NT2/D1 (cell line): ENCODE measurements around the gene ZFR2.
A peak's percentile ranks its signal among the peaks of the same experiment; 100 is the strongest.
"Not testable (repeated sequence)": the region's sequence is repeated elsewhere in the genome, so short reads cannot be mapped to it uniquely, and the experiment has no call there.

Experiments used
- DNase-seq: peaks from one replicate; pipeline ENCODE4 v3.0.0-alpha.2; 2011; ENCODE audit warnings: low read depth, low spot score
- H3K27me3 ChIP-seq: 2 replicates; pipeline ENCODE4 v1.6.0; 2011; ENCODE audit warnings: mild to moderate bottlenecking; ENCODE audit not compliant: insufficient read length, insufficient read depth
- H3K36me3 ChIP-seq: 2 replicates; pipeline ENCODE4 v1.6.1; 2011; ENCODE audit warnings: mild to moderate bottlenecking, low read length, mixed read lengths; ENCODE audit not compliant: insufficient read depth, insufficient read length
- H3K4me1 ChIP-seq: 2 replicates; pipeline ENCODE4 v1.5.1; 2011; ENCODE audit not compliant: insufficient read depth, insufficient read length
- H3K4me3 ChIP-seq: 2 replicates; pipeline ENCODE4 v1.5.1; 2011; ENCODE audit warnings: low read depth; ENCODE audit not compliant: insufficient read length
- H3K9ac ChIP-seq: 2 replicates; pipeline ENCODE4 v1.6.0; 2011; ENCODE audit warnings: low read depth; ENCODE audit not compliant: insufficient read length
- H3K9me3 ChIP-seq: 2 replicates; pipeline ENCODE4 v1.5.1; 2011; ENCODE audit warnings: mild to moderate bottlenecking, low read length; ENCODE audit not compliant: insufficient read depth
- SUZ12 ChIP-seq: IDR thresholded peaks from 2 replicates; pipeline ENCODE4 v1.6.1; 2011; ENCODE audit not compliant: insufficient read length, insufficient read depth; ENCODE audit errors: extremely low read depth
- YY1 ChIP-seq: IDR thresholded peaks from 2 replicates; pipeline ENCODE4 v1.6.1; 2011; ENCODE audit not compliant: insufficient read length, insufficient read depth
- ZNF274 ChIP-seq: IDR thresholded peaks from 2 replicates; pipeline ENCODE4 v1.6.1; 2011; ENCODE audit warnings: mild to moderate bottlenecking, low read depth, low read length

The ZFR2 gene

GRCh38 chr19:3890591-3890990, 21.8 kb upstream of the ZFR2 start:
- no peak overlapping the region for H3K4me3 ChIP-seq
- no peaks in the 10 kb centered on the region for H3K36me3 ChIP-seq
- H3K9ac ChIP-seq: no peak overlapping the region
- no peaks in the 10 kb centered on the region for H3K27me3 ChIP-seq
- H3K9me3 ChIP-seq: no peaks in the 10 kb centered on the region
- H3K4me1 ChIP-seq: peaks cover 8% of the 10 kb centered on the region
- TF ChIP-seq ZNF274: no peak
- no peak for DNase-seq

GRCh38 chr19:3882041-3882384, 13.2 kb upstream of the ZFR2 start:
- TF ChIP-seq ZNF274: no peak
- TF ChIP-seq SUZ12: no peak
- TF ChIP-seq YY1: no peak
- Histone ChIP-seq H3K4me1 (peaks cover 6% of the 10 kb centered on the region), H3K9ac (peak overlapping the region; percentile 78), H3K9me3 (no peaks in the 10 kb centered on the region), H3K27me3 (peaks cover 8% of the 10 kb centered on the region), H3K36me3 (no peaks in the 10 kb centered on the region), H3K4me3 (peak overlapping the region; percentile 39)
- no peak for DNase-seq

GRCh38 chr19:3881272-3882040, 12.6 kb upstream of the ZFR2 start:
- Histone ChIP-seq H3K4me1 (peaks cover 6% of the 10 kb centered on the region), H3K4me3 (peak overlapping the region; percentile 64), H3K9me3 (no peaks in the 10 kb centered on the region), H3K27me3 (peaks cover 8% of the 10 kb centered on the region), H3K36me3 (no peaks in the 10 kb centered on the region), H3K9ac (peak overlapping the region; percentile 78)
- no peak for DNase-seq
- TF ChIP-seq ZNF274: no peak
- TF ChIP-seq SUZ12: no peak
- no peak for TF ChIP-seq YY1

- H3K4me3 ChIP-seq: peak within 1 kb of the TSS; percentile 64
- peaks cover 4% of the 10 kb centered on the region for H3K4me1 ChIP-seq
- peaks cover 8% of the 10 kb centered on the region for H3K27me3 ChIP-seq
- peak within 1 kb of the TSS; percentile 78 for H3K9ac ChIP-seq
- H3K36me3 ChIP-seq: no peaks in the 10 kb centered on the region
- peak; percentile 59 for DNase-seq
- TF ChIP-seq ZNF274 (no peak), YY1 (no peak), SUZ12 (no peak)
- H3K9me3 ChIP-seq: no peaks in the 10 kb centered on the region
These were observed 11.8 kb upstream of the ZFR2 start, which contains the start of gene ATCAY for GRCh38 chr19:3880471-3881271. ATCAY (plus strand) TSS chr19:3880685; CDS start chr19:3885768, 5,083 bp downstream.

GRCh38 chr19:3879656-3880055, 10.8 kb upstream of the ZFR2 start:
- peaks cover 3% of the 10 kb centered on the region for H3K4me1 ChIP-seq
- no peak for DNase-seq
- H3K9ac ChIP-seq: no peak overlapping the region
- H3K27me3 ChIP-seq: peaks cover 8% of the 10 kb centered on the region
- H3K36me3 ChIP-seq: no peaks in the 10 kb centered on the region
- TF ChIP-seq YY1 (no peak), SUZ12 (no peak), ZNF274 (no peak)
- no peaks in the 10 kb centered on the region for H3K9me3 ChIP-seq
- H3K4me3 ChIP-seq: no peak overlapping the region

- not testable (repeated sequence) for H3K36me3 ChIP-seq, H3K9me3 ChIP-seq, H3K9ac ChIP-seq, DNase-seq, H3K4me3 ChIP-seq, H3K4me1 ChIP-seq
- peaks cover 15% of the 10 kb centered on the region for H3K27me3 ChIP-seq
These were observed 5.9 kb upstream of the ZFR2 start for GRCh38 chr19:3874695-3875094.

GRCh38 chr19:3873151-3873550, 4.3 kb upstream of the ZFR2 start:
- TF ChIP-seq ZNF274: no peak
- TF ChIP-seq SUZ12: no peak
- TF ChIP-seq YY1: no peak
- Histone ChIP-seq H3K36me3 (no peaks in the 10 kb centered on the region), H3K27me3 (peaks cover 19% of the 10 kb centered on the region), H3K9me3 (peaks cover 9% of the 10 kb centered on the region), H3K4me3 (no peak overlapping the region), H3K9ac (no peak overlapping the region), H3K4me1 (peaks cover under 1% of the 10 kb centered on the region)
- DNase-seq: no peak
